Ishikawa (cell line): ENCODE data around the gene MATN3.

ENCODE experiments used
- CEBPB ChIP-seq: IDR thresholded peaks from 2 replicates; pipeline ENCODE4 v1.6.1; 2012
- EGR1 ChIP-seq: IDR thresholded peaks from 2 replicates; pipeline ENCODE4 v1.6.1; 2012
- FOXM1 ChIP-seq: IDR thresholded peaks from 2 replicates; pipeline ENCODE4 v1.6.1; 2012; ENCODE audit warnings: low read depth, borderline replicate concordance
- RAD21 ChIP-seq: IDR thresholded peaks from 2 replicates; pipeline ENCODE4 v1.6.1; 2012; ENCODE audit warnings: low read depth

DNA sequence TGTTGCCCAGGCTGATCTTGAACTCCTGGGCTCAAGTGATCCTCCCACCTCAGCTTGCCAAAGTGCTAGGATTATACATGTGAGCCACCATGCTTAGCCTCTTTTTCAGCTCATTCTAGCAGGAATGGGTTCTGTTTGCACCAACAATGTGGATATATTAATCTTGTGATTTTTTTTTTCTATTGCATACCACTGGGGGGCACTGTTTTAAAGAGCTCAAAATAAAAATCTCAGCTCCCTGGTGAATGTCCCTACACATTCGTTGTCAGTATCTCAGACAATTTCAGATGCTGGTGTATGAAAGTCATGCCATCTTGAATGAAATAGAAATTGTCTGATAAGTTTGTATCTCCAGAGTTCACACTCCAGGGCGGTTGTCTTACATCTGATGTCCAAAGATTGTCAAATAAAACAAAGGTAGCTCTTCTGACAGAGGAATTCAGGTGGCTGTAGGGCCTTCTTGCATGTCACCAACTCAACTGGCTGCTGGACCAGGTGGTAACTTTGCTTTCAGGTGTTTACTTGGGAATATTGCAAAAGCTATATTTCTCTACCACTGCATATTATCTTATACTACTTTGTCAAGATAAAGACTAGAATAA lies 3.1 kb upstream of the MATN3 start:
- TF ChIP-seq FOXM1 (no peak), CEBPB (no peak), RAD21 (peak; percentile 73), EGR1 (no peak)
